Measurements from ENCODE around the gene LTBR.

LTBR gene

GRCh38 chr12:6394398-6394797 lies 10.4 kb downstream of the LTBR start:
- TF ChIP-seq CTCF (IDR thresholded peaks at IDR 0.05; ENCODE audit: borderline replicate concordance, control extremely low read depth, extremely low read depth, insufficient read depth, missing control alignments) = no peak
- in situ Hi-C loops (cut with MboI; ENCODE audit: low sequenced_read_pairs, unreplicated experiment) = no loop called here
- DNase-seq (ENCODE audit: low spot score) = no peak

DNA sequence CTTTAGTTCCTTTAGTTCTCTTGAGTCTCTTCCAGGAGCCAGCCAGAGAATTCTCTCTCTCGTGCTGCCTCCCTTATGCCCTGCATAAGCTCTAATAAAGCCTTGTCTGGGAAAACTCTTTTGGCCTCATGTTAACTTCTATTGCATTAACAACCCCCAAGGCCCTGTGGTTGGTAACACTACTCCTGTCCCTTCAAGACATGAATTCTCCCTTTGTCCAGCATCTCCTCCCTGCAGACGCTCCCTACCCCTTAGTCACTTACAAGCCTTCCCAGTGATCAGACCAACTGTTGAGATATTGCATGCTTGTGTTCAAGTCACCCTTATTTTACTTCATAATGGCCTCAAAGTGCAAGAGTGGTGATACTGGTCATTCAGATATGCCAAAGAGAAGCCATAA lies 12.1 kb downstream of the LTBR start:
- no peak for DNase-seq (ENCODE audit: low spot score)
- in situ Hi-C loops (cut with MboI; ENCODE audit: low sequenced_read_pairs, unreplicated experiment) = no loop called here
- TF ChIP-seq CTCF (IDR thresholded peaks at IDR 0.05; ENCODE audit: borderline replicate concordance, control extremely low read depth, extremely low read depth, insufficient read depth, missing control alignments) = no peak

DNA sequence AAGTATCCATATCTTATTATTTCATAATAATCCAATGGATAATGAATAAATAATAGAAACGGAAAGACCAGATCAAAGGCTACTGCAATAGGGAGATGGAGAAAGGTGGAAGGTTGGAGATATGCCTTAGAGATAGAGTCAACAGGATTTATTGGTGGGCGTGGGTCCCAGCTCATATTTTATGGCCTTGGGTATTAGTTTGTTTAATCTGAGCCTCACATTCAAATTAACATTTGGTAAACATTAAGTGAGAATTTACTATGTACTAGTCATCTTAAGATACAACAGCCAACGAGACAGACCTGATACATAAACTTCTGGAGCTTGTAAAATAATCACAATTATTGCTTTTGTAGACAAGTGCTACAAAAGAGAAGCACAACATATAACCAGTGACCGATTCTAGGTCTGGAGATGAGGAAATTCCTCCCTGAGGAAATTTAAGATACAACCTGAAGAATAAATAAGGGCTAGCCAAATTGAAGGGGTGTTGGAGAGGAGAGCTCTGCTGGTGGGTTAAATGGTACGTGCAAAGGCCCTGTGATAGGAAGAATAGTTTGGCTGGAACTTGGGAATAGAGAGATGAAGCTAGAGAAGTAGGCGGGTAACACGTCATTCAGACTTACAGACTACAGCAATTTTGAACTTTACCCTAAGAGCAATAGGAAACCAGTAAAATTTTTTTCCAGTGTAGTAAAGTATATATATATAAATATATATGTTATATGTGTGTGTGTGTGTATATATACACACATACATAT lies 16.1 kb downstream of the LTBR start:
- no peak for TF ChIP-seq CTCF (IDR thresholded peaks at IDR 0.05; ENCODE audit: borderline replicate concordance, control extremely low read depth, extremely low read depth, insufficient read depth, missing control alignments)
- no peak for DNase-seq (ENCODE audit: low spot score)
- in situ Hi-C loops (cut with MboI; ENCODE audit: low sequenced_read_pairs, unreplicated experiment) = no loop called here

DNA sequence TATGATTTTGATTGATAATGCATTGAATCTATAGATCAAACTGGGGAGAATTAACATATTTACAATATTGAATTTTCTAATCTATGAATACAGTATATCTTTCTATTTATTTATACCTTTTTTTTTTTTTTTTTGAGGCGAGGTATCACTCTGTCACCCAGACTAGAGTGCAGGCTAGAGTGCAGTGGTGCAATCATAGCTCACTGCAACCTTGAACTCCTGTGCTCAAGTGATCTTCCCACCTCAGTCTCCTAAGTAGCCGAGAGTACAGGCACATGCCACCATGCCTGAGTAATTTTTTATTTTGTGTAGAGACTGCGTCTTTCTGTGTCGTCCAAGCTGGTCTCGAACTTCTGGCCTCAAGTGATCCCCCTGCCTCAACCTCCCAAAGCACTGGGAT lies 20.4 kb downstream of the LTBR start:
- TF ChIP-seq CTCF (IDR thresholded peaks at IDR 0.05; ENCODE audit: borderline replicate concordance, control extremely low read depth, extremely low read depth, insufficient read depth, missing control alignments) = no peak
- DNase-seq (ENCODE audit: low spot score) = no peak
- in situ Hi-C loops (cut with MboI; ENCODE audit: low sequenced_read_pairs, unreplicated experiment) = no loop called here

DNA sequence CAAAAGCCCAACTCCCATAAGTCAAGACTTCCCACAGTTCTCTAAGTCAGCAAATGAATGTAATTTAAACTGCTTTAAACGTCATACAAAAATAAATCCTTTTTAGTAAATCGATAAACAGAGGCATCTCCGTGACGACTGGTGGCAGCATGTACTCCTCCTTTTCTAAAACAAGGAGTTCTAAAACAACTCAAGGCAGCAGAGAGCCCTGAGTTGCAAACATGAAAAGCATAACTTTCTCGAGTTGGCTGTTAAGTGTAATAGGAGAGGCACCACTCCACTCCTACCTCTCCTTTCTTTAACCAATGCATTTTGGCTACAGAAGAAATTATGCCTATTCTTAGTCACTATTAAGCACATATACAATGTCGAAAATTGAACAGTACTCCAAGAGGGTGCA lies 22.0 kb downstream of the LTBR start:
- in situ Hi-C loops (cut with MboI; ENCODE audit: low sequenced_read_pairs, unreplicated experiment) = no loop called here
- DNase-seq (ENCODE audit: low spot score) = no peak
- TF ChIP-seq CTCF (IDR thresholded peaks at IDR 0.05; ENCODE audit: borderline replicate concordance, control extremely low read depth, extremely low read depth, insufficient read depth, missing control alignments) = no peak

GRCh38 chr12:6407236-6407954 lies 23.4 kb downstream of the LTBR start:
- in situ Hi-C loops (cut with MboI; ENCODE audit: low sequenced_read_pairs, unreplicated experiment) = no loop called here
- no peak for DNase-seq (ENCODE audit: low spot score)
- TF ChIP-seq CTCF (IDR thresholded peaks at IDR 0.05; ENCODE audit: borderline replicate concordance, control extremely low read depth, extremely low read depth, insufficient read depth, missing control alignments) = no peak

Data from GM13976 (cell line).